HAP-1 (cell line): ENCODE data around the gene CTIF.

Experiments used
- DNase-seq, 2 experiments: peaks; one replicate each; pipeline ENCODE4 v3.0.0-alpha.2; 2016 to 2020; ENCODE audit warnings: low spot score in 2 of 2
- H3K27me3 ChIP-seq: fragments of 250-450 bp; sonication (Bioruptor Pico); 2 replicates; pipeline ENCODE4 v1.5.1; 2020; ENCODE audit warnings: low read depth, mild to moderate bottlenecking, moderate library complexity
- H3K36me3 ChIP-seq: fragments of 250-450 bp; sonication (Bioruptor Pico); replicated peaks from 2 replicates; pipeline ENCODE4 v1.5.1; 2020; ENCODE audit warnings: mild to moderate bottlenecking
- H3K4me1 ChIP-seq: fragments of 250-450 bp; sonication (Bioruptor Pico); 2 replicates; pipeline ENCODE4 v1.5.1; 2020; ENCODE audit warnings: mild to moderate bottlenecking
- H3K4me3 ChIP-seq: fragments of 250-450 bp; sonication (Bioruptor Pico); 2 replicates; pipeline ENCODE4 v1.5.1; 2020; ENCODE audit warnings: mild to moderate bottlenecking, moderate library complexity
- H3K9me3 ChIP-seq: fragments of 250-450 bp; sonication (Bioruptor Pico); 2 replicates; pipeline ENCODE4 v1.5.1; 2020; ENCODE audit warnings: mild to moderate bottlenecking, moderate library complexity
- in situ Hi-C: fragments of 300-500 bp; cut with MboI; formaldehyde crosslinking; loops from 3 replicates; pipeline ENCODE4 v1.14.3; 2020; ENCODE audit warnings: low sequenced_read_pairs, inconsistent platforms, mixed read lengths

CTIF gene

GRCh38 chr18:48902856-48903601 is 364.2 kb downstream of the CTIF start:
- no peak for DNase-seq
- Histone ChIP-seq H3K9me3 (no peaks in the 10 kb centered on the region; the same call in 1 of the 2 replicates), H3K4me1 (peaks cover 7% of the 10 kb centered on the region), H3K4me3 (no peak overlapping the region), H3K27me3 (peaks cover 2% of the 10 kb centered on the region; the same call in 1 of the 2 replicates), H3K36me3 (no peaks in the 10 kb centered on the region)
- in situ Hi-C loops = no loop called here

GRCh38 chr18:48904091-48904490 is 365.3 kb downstream of the CTIF start:
- H3K27me3 ChIP-seq = peaks cover 2% of the 10 kb centered on the region; the same call in 1 of the 2 replicates
- H3K4me1 ChIP-seq = peaks cover 7% of the 10 kb centered on the region
- in situ Hi-C loops = no loop called here
- H3K4me3 ChIP-seq = no peak overlapping the region
- no peaks in the 10 kb centered on the region; the same call in 1 of the 2 replicates for H3K9me3 ChIP-seq
- DNase-seq = no peak
- no peaks in the 10 kb centered on the region for H3K36me3 ChIP-seq

GRCh38 chr18:48904847-48905394 is 366.1 kb downstream of the CTIF start:
- in situ Hi-C loops = no loop called here
- Histone ChIP-seq H3K36me3 (no peaks in the 10 kb centered on the region), H3K9me3 (no peaks in the 10 kb centered on the region; the same call in 1 of the 2 replicates), H3K4me1 (peaks cover 7% of the 10 kb centered on the region), H3K27me3 (peaks cover 2% of the 10 kb centered on the region; the same call in 1 of the 2 replicates), H3K4me3 (no peak overlapping the region)
- no peak for DNase-seq

- H3K9me3 ChIP-seq = no peaks in the 10 kb centered on the region; the same call in 1 of the 2 replicates
- in situ Hi-C loops = no loop called here
- H3K4me1 ChIP-seq = peaks cover 7% of the 10 kb centered on the region
- H3K4me3 ChIP-seq = no peak overlapping the region
- no peaks in the 10 kb centered on the region for H3K36me3 ChIP-seq
- no peak for DNase-seq
- peaks cover 2% of the 10 kb centered on the region; the same call in 1 of the 2 replicates for H3K27me3 ChIP-seq
These were observed 366.7 kb downstream of the CTIF start for GRCh38 chr18:48905513-48905912.

- Histone ChIP-seq H3K36me3 (no peaks in the 10 kb centered on the region), H3K4me3 (no peak overlapping the region), H3K27me3 (no peaks in the 10 kb centered on the region), H3K4me1 (no peaks in the 10 kb centered on the region), H3K9me3 (no peaks in the 10 kb centered on the region)
- DNase-seq = no peak
- in situ Hi-C loops = no loop called here
These were observed 370.1 kb downstream of the CTIF start for GRCh38 chr18:48908916-48909315.

GRCh38 chr18:48909721-48910120 is 370.9 kb downstream of the CTIF start:
- Histone ChIP-seq H3K9me3 (no peaks in the 10 kb centered on the region), H3K4me1 (no peaks in the 10 kb centered on the region), H3K27me3 (no peaks in the 10 kb centered on the region), H3K36me3 (no peaks in the 10 kb centered on the region), H3K4me3 (no peak overlapping the region)
- in situ Hi-C loops = no loop called here
- no peak for DNase-seq

GRCh38 chr18:48910972-48911545 is 372.2 kb downstream of the CTIF start:
- in situ Hi-C loops = no loop called here
- H3K4me3 ChIP-seq = no peak overlapping the region
- no peaks in the 10 kb centered on the region for H3K4me1 ChIP-seq
- H3K9me3 ChIP-seq = no peaks in the 10 kb centered on the region
- DNase-seq = no peak
- H3K36me3 ChIP-seq = no peaks in the 10 kb centered on the region
- H3K27me3 ChIP-seq = no peaks in the 10 kb centered on the region
